Measurements from ENCODE around the gene SMIM33.

- TF ChIP-seq CTCF (IDR thresholded peaks at IDR 0.05) (no peak), POLR2A (IDR thresholded peaks at IDR 0.05) (no peak)
Observed at GRCh38 chr5:139425497-139425896, 45.3 kb upstream of the SMIM33 start.
